ENCODE results near the gene ACBD4. TPM values are rescaled to one million over a fixed set of nuclear protein-coding genes. Genes with fewer than 3 reads are reported as not detected.

ACBD4 gene
- total and polyA plus RNA-seq, 2 of the 13 experiments (the other 11 are each of a cell fraction or from before 2014, with no cell fraction given), result 16.1 to 26.9 TPM

DNA sequence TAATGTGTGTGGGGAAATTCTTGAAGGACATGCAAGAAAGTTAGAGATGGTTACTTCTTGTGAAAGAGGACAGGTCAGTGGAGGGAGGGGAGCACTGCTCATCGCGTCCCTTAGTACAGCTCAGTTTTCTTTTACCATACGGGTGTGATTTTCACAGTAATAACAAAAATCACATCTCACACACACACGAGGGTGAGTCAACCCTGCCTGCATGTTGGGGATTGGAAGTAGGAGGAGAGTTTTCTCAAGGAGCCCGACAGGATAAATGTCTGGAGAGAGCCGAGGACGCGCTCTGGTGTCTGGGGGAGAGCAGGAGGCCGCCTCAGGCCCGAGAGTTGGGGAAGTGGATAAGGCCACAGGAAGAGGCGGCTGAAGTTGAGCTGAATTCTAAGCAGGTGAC is 19.6 kb upstream of the ACBD4 start (continued):
- TF ChIP-seq WIZ (CRISPR knock-in tag; IDR thresholded peaks at IDR 0.05), result no peak
- TF ChIP-seq GTF3A (CRISPR knock-in tag; conservative IDR thresholded peaks at IDR 0.05), result no peak
- TF ChIP-seq DPF2 (CRISPR knock-in tag; IDR thresholded peaks at IDR 0.05; ENCODE audit: borderline replicate concordance, low read depth), result no peak
- TF ChIP-seq MZF1 (CRISPR knock-in tag; IDR thresholded peaks at IDR 0.05; ENCODE audit: borderline replicate concordance), result no peak
- no peak for TF ChIP-seq ZSCAN25 (CRISPR knock-in tag; IDR thresholded peaks at IDR 0.05)

DNA sequence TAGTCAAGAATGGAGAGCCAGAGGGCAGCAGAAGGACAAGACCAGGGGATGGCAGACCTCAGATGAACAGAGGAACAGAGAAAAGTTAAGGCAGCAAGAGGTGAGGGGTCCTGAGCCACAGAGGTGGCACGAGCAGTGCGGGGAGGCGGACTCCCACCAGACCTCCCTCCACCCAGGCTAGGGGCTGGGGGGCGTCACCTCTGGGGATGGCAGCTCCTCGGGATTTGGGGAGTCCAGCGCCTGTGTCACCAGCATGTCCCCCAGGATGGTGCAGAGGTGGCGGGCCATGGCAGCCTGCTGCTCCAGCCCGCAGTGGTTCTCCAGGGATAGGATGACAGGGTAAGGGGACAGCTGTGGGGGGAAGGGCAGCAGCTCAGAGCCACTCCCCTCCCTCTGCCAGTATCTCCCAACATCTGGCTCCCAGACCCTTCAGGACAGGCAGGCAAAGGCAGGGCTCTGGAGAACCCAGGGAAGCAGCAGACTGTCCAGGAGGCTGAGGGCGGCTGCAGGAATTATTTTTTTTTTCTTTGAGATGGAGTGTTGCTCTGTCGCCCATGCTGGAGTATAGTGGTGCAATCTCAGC is 19.0 kb upstream of the ACBD4 start:
- no peaks in the 10 kb centered on the region for H3K9me3 ChIP-seq (ENCODE audit: low read length)
- ChIA-PET CTCF (ENCODE audit: low intra/inter-chr PET ratio, low total read pairs) (interaction anchor here (0.9 kb wide), 1 partner anchor 19 kb away, joined by 3 read pairs; the partner anchor contains the start of gene ACBD4), POLR2A (interaction anchor here (1.2 kb wide), 1 partner anchor 19 kb away, joined by 3 read pairs; the partner anchor contains the start of gene ACBD4)
- H3K4me1 ChIP-seq (ENCODE audit: insufficient read depth, low read length), result peaks cover 33% of the 10 kb centered on the region
- H3K27ac ChIP-seq (ENCODE audit: extremely low read length, insufficient read depth, low read length), result no peak overlapping the region
- no TSS peak for BruUV-seq (replicated peaks)
- ATAC-seq (no peak), FAIRE-seq (no peak), DNase-seq (ENCODE audit: low spot score) (no peak)
- WGBS (ENCODE audit: low lambda C conversion rate), result 97% methylated on average over 10 of the region's 10 CpGs
- no peaks in the 10 kb centered on the region for H3K27me3 ChIP-seq (ENCODE audit: control insufficient read depth in 1 of 2, insufficient read depth in 2 of 2, low read length in 2 of 2)
- TF ChIP-seq AGO1 (IDR thresholded peaks at IDR 0.05; ENCODE audit: low read depth, low read length, poor library complexity, severe bottlenecking) (peak; percentile 42), MBD4 (IDR thresholded peaks at IDR 0.05; ENCODE audit: borderline replicate concordance, low read length) (no peak), ZNF775 (CRISPR knock-in tag; IDR thresholded peaks at IDR 0.05; ENCODE audit: borderline replicate concordance) (no peak), ETV5 (CRISPR knock-in tag; IDR thresholded peaks at IDR 0.05; ENCODE audit: borderline replicate concordance) (no peak), ZNF510 (CRISPR knock-in tag; IDR thresholded peaks at IDR 0.05; ENCODE audit: low read depth) (no peak), AGO2 (optimal IDR thresholded peaks at IDR 0.05; ENCODE audit: low read depth, low read length) (peak; percentile 54), ZNF7 (CRISPR knock-in tag; IDR thresholded peaks at IDR 0.05) (no peak)
- TF ChIP-seq, protein P1, sequence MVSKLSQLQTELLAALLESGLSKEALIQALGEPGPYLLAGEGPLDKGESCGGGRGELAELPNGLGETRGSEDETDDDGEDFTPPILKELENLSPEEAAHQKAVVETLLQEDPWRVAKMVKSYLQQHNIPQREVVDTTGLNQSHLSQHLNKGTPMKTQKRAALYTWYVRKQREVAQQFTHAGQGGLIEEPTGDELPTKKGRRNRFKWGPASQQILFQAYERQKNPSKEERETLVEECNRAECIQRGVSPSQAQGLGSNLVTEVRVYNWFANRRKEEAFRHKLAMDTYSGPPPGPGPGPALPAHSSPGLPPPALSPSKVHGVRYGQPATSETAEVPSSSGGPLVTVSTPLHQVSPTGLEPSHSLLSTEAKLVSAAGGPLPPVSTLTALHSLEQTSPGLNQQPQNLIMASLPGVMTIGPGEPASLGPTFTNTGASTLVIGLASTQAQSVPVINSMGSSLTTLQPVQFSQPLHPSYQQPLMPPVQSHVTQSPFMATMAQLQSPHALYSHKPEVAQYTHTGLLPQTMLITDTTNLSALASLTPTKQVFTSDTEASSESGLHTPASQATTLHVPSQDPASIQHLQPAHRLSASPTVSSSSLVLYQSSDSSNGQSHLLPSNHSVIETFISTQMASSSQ (IDR thresholded peaks at IDR 0.05; ENCODE audit: low read depth), result no peak
- TF ChIP-seq, protein P1 (CRISPR knock-in tag; IDR thresholded peaks at IDR 0.05; ENCODE audit: borderline replicate concordance), result no peak
- peaks cover 0 to 5% of the 10 kb centered on the region in 2 experiments; a peak in 1 of 5 replicates for H3K36me3 ChIP-seq (replicated peaks in 1 of 2; ENCODE audit: control insufficient read depth in 1 of 2, insufficient read depth in 2 of 2, low read length in 2 of 2)
- H2AFZ ChIP-seq (ENCODE audit: low read length), result no peak overlapping the region
- H3K9ac ChIP-seq (ENCODE audit: insufficient read depth, low read depth, low read length), result no peak overlapping the region
- no peak overlapping the region for H3K4me3 ChIP-seq (replicated peaks in 1 of 3; ENCODE audit: insufficient read depth in 1 of 3, low read depth in 2 of 3, low read length in 3 of 3)
- in situ Hi-C loops (cut with HindIII; ENCODE audit: extremely low pct_ligation_motif_present, low pct_unique_long_range_greater_than_20kb) (no loop called here), intact Hi-C loops (cut with micrococcal nuclease; ENCODE audit: unreplicated experiment) (no loop called here)
- no peaks in the 10 kb centered on the region for H3K79me2 ChIP-seq (ENCODE audit: insufficient read depth, low read length)
- no peaks in the 10 kb centered on the region for H4K20me1 ChIP-seq (ENCODE audit: insufficient read depth, low read length)
- no peak overlapping the region for H3K4me2 ChIP-seq (ENCODE audit: low read depth, low read length)
